ENCODE results near the gene CXCR5.

Gene CXCR5

DNA sequence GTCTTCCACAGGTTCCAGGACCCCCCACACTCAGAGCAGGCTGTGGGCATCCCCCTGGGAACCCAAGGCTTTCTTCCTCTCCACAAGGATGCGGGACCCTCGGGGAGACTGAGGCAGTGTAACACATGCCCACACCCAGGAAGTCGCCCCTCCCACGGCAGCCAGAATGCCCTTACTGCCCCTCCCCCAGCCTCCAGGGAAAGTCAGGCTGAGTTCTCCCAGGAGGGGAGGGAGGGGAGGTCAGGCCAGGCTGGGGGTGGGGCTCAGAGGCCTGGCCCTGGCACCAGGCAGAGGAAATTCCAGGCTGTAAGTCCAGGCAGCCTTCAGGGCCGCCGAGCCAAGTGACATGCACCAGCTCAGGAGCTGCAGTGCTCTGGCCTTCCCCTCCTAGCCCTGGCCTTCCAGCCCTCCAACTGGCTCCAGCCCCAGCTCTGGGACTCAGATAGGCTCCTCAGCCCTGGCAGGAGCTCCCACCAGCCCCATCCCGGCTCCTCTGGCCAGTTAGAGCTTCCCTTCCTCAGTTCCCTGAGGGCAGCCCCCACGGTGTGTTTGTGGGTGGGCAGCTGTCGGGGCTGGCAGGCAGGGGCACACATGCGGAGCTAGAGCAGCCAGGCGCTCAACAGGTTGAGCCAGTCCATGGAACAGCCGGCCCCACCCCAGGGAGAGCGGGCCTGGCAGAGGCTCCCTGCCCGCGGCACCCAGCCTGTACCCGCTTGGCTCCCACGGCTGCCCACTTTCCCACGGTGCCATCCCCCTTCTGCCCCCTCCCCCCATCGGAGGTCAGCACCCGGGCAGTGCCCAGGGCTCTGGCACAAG is 38.4 kb downstream of the CXCR5 start:
- TF ChIP-seq, protein P1, sequence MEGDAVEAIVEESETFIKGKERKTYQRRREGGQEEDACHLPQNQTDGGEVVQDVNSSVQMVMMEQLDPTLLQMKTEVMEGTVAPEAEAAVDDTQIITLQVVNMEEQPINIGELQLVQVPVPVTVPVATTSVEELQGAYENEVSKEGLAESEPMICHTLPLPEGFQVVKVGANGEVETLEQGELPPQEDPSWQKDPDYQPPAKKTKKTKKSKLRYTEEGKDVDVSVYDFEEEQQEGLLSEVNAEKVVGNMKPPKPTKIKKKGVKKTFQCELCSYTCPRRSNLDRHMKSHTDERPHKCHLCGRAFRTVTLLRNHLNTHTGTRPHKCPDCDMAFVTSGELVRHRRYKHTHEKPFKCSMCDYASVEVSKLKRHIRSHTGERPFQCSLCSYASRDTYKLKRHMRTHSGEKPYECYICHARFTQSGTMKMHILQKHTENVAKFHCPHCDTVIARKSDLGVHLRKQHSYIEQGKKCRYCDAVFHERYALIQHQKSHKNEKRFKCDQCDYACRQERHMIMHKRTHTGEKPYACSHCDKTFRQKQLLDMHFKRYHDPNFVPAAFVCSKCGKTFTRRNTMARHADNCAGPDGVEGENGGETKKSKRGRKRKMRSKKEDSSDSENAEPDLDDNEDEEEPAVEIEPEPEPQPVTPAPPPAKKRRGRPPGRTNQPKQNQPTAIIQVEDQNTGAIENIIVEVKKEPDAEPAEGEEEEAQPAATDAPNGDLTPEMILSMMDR (IDR thresholded peaks at IDR 0.05; ENCODE audit: insufficient read depth, low read length, missing control alignments) = no peak
- ChIA-PET CTCF (interaction anchor here (0.9 to 1.2 kb wide), 2 partner anchors 17 to 35 kb away, joined by 3 read pairs; no protein-coding TSS in a partner anchor), POLR2A (interaction anchor here (0.7 to 2.2 kb wide), 5 partner anchors 26 to 174 kb away, joined by 3 to 10 read pairs (median 3); partner anchors contain the start of gene CENATAC)
- DNase-seq (ENCODE audit: low read depth, low spot score) = no peak
- H3K4me3 ChIP-seq (ENCODE audit: low read depth, low read length) = peak overlapping the region; percentile 100

DNA sequence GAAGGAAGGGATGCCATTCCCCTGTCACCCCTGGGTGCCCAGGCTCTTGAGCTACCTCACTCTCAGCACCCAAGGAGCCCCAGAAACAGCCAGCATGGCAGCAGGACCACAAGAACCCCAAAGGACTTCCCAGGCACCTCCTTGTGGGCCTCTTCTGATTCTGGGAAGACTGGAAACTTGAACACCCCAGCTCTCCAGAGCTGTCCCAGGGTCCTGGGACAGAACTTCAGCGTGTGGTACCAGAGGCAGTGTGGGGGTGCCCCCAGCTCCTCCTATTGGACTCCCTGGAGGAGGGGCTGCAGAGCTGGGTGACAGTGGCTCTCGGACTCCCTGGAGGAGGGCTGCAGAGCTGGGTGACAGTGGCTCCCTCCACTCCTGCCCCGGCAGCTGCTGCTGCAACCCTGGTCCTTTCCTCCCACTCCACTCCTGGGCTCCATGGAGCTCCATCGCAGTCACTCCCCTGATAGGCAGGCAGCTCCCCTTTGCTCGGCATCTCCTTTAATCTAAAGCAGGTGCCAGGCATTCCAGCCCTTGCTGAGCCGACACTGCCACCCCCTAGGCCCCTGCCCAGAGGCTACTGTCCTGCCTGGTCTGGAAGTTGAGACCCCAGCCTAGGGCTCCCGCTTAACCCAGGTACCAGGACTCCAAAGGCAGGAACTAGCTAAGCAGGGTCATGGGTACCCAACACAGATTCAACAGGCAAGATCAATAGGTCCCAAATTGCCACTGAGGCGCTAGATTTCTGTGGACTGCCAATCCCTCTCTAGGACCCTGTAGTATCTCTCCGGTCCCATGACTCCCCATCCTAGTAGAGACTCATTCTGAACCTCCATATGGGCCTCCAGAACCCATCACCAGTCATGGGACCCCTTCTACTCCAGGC is 39.3 kb downstream of the CXCR5 start:
- peak overlapping the region; percentile 100 for H3K4me3 ChIP-seq (ENCODE audit: low read depth, low read length)
- TF ChIP-seq, protein P1 (IDR thresholded peaks at IDR 0.05; ENCODE audit: insufficient read depth, low read length, missing control alignments) = no peak
- ChIA-PET POLR2A (interaction anchor here (0.7 to 2.2 kb wide), 5 partner anchors 27 to 175 kb away, joined by 3 to 10 read pairs (median 3); partner anchors contain the start of gene CENATAC), CTCF (interaction anchor here (0.9 to 1.3 kb wide), 3 partner anchors 16 to 130 kb away, joined by 3 read pairs; no protein-coding TSS in a partner anchor)
- no peak for DNase-seq (ENCODE audit: low read depth, low spot score)

DNA sequence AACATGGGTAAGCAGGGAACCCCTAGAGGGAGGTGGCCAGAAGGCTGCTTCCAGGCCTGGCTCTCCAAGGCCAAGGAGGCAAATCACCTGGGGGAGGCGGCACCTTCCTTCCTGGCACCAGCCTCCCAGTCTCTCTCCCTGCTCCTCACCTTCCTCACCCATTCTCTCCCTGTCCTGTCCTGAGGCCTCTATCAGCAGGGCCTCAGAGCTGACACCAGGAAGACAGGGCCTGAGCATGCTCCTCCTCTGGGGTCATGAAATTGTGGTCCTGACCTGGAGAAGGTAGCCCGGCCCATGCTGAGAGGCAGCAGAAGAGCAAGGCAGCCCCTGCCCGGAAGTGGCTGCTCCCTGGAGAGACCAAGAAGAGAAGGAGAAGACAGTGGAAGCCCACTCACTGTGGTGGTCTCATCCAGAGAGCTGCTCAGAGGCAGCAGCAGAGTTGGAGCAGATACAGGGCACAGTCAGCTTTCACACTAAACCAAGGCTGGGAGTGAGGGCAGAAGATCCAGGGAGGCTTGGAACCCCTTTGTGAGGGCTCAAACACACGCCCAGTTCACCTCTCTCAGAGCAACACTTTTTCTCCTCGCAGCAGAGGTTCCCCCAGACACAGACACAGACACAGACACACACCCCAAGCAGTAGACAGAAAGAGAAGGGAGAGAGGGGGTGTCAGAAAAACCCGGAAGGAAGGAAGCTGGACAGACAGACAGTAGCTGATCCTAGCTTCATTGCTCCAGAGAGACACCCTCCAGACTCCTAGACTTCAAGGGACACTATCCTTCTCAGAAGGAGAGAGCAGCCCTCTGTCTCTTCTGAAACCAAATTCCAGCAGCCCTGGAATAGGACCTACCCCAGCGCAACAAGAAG is 40.3 kb downstream of the CXCR5 start:
- DNase-seq (ENCODE audit: low read depth, low spot score) = no peak
- H3K4me3 ChIP-seq (ENCODE audit: low read depth, low read length) = peak overlapping the region; percentile 100
- TF ChIP-seq, protein P1 (IDR thresholded peaks at IDR 0.05; ENCODE audit: insufficient read depth, low read length, missing control alignments) = no peak
- POLR2A ChIA-PET = interaction anchor here (1.6 kb wide), 1 partner anchor 132 kb away, joined by 10 read pairs; the partner anchor contains the start of gene DDX6
- CTCF ChIA-PET = interaction anchor here (0.9 to 1.6 kb wide), 5 partner anchors 10 to 135 kb away, joined by 3 to 4 read pairs (median 3); no protein-coding TSS in a partner anchor

DNA sequence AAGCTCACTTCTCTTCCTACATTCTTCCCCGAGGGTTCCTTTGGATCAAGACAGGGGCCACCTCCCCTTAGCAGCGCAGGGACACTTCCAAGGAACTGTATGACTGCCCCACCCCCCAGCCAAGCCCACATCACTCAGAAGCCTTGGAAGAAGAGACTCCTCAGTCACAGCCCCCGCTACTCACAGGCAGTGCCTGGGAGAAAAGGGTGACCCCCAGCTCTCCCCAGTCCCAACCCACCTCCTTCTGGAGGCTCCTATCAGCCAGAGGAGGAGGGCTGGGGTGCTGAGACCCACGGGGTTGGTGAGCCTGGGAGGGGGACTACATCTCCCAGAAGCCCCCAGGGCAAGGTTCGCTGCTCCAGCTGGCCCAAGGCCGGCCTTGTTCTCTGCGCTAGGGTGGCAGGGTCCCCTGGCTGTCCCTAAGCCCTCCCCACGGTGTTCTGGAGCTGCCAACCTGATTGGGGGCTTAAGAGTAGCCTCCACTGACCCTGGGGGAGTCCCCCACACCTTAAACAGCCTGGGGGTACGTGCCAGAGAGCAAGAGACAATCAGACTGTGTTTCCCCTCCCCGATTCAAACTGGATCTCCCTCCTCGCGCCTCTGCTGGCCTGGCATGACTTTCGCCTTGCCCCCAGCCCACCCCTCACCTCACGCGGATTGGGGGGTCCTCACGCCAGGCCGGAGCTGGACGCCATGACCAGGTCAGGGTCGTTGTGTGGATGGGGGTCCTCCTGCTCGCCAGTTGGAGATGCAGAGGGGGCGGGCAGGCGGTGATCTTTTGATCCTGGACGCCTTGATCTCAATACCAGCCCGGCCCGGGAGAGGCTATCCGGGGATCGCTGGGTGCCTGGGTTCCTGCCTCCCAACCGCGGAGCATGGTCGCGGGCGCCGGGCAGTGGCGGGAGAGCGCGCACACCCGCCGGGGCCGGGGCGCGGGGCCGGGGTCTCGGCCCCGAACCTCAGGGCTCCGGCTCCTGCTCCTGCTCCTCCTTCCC is 41.2 kb downstream of the CXCR5 start:
- ChIA-PET POLR2A (interaction anchor here (0.9 to 1.6 kb wide), 4 partner anchors 30 to 135 kb away, joined by 3 to 10 read pairs (median 7); partner anchors contain the start of genes CENATAC and DDX6), CTCF (interaction anchor here (0.9 to 10.4 kb wide), 9 partner anchors 9 to 162 kb away, joined by 3 to 108 read pairs (median 3); partner anchors contain the start of gene DDX6)
- H3K4me3 ChIP-seq (ENCODE audit: low read depth, low read length) = peak overlapping the region; percentile 100
- TF ChIP-seq, protein P1 (IDR thresholded peaks at IDR 0.05; ENCODE audit: insufficient read depth, low read length, missing control alignments) = no peak
- no peak for DNase-seq (ENCODE audit: low read depth, low spot score)
